Activated CD8-positive, alpha-beta memory T cell treated with anti-CD3 and anti-CD28 coated beads, Interleukin-2, amount 50 U/mL, for 1 hour (primary cell): ENCODE measurements around the gene OPRL1.

Source experiments
- DNase-seq: peaks from one replicate; pipeline ENCODE4 v3.0.0-alpha.2; 2020; ENCODE audit errors: extremely low read depth

The OPRL1 gene

GRCh38 chr20:64080013-64080812 is at the start of gene OPRL1:
OPRL1 (plus strand) TSS chr20:64080082; CDS start chr20:64092721, 12,639 bp downstream.
- DNase-seq: no peak

- DNase-seq: no peak
Measured at GRCh38 chr20:64030371-64031134, 49.3 kb upstream of the OPRL1 start.

- DNase-seq: no peak
Measured at GRCh38 chr20:64031822-64032314, 48.0 kb upstream of the OPRL1 start.

- no peak for DNase-seq
Measured at GRCh38 chr20:64032706-64033624, 46.9 kb upstream of the OPRL1 start.

- DNase-seq: no peak
Measured at GRCh38 chr20:64033981-64034493, 45.8 kb upstream of the OPRL1 start.

- peak; percentile 31 for DNase-seq
Measured at GRCh38 chr20:64035066-64035932, 44.6 kb upstream of the OPRL1 start.

GRCh38 chr20:64035933-64036345 is 43.9 kb upstream of the OPRL1 start, which contains the start of gene C20orf204:
C20orf204 (plus strand) TSS chr20:64036182; CDS start chr20:64036324, 142 bp downstream.
- no peak for DNase-seq

- DNase-seq: no peak
Measured at GRCh38 chr20:64036346-64037198, 43.3 kb upstream of the OPRL1 start.

GRCh38 chr20:64037199-64037497 is 42.7 kb upstream of the OPRL1 start:
- DNase-seq: no peak

- no peak for DNase-seq
Measured at GRCh38 chr20:64037498-64038213, 42.2 kb upstream of the OPRL1 start.

GRCh38 chr20:64038224-64038564 is 41.7 kb upstream of the OPRL1 start:
- no peak for DNase-seq

- peak; percentile 40 for DNase-seq
Measured at GRCh38 chr20:64038565-64039292, 41.2 kb upstream of the OPRL1 start.

- no peak for DNase-seq
Measured at GRCh38 chr20:64039293-64040160, 40.4 kb upstream of the OPRL1 start.

- no peak for DNase-seq
Measured at GRCh38 chr20:64040231-64041039, 39.4 kb upstream of the OPRL1 start.

- DNase-seq: no peak
Measured at GRCh38 chr20:64041040-64041780, 38.7 kb upstream of the OPRL1 start.

- no peak for DNase-seq
Measured at GRCh38 chr20:64041781-64042053, 38.2 kb upstream of the OPRL1 start.
